Amniotic stem cell (primary cell): Measurements from ENCODE around the gene EPB41L2.
A peak's percentile ranks its signal among the peaks of the same experiment; 100 is the strongest.

Experiments used
- DNase-seq: peaks from one replicate; lab custom pipeline; 2025; lab: John Stamatoyannopoulos, UW

The EPB41L2 gene

DNA sequence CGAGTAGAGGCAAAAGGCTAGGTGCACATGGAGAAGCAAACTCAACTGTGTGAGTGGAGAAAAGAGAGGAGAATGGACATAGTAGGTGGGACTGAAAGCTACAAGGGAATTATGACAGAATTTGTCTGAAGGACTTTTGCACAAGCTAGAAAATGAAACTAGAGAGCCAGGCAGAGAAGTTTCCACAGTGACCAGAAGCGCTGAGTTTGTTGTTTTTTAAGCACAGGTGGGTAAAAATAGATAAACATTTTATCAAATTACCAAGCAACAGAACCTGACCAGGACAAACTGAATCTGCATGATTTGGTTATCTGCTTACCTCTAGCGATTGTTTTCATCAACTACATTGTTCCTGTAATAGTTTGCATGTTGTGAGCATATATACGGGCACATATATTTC is 197.3 kb downstream of the EPB41L2 start:
- no peak for DNase-seq

DNA sequence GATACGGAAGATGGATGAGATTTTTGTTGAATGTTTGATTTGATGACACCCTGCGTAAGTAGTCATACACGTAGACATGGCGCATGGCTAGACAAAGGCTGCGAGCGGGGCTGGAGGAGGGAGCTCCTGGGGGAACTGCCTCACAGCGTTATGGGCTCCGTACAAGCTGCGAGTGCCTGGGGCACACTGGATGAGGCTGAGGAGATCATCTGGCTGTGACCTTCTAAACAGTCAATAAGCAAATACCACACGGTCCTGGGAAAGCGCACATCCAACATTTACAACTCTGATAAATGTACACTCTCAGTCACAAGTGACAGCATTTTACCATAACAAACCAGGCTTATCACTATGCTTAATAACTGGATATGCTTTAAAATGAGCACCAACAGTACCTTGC is 198.7 kb downstream of the EPB41L2 start:
- no peak for DNase-seq

DNA sequence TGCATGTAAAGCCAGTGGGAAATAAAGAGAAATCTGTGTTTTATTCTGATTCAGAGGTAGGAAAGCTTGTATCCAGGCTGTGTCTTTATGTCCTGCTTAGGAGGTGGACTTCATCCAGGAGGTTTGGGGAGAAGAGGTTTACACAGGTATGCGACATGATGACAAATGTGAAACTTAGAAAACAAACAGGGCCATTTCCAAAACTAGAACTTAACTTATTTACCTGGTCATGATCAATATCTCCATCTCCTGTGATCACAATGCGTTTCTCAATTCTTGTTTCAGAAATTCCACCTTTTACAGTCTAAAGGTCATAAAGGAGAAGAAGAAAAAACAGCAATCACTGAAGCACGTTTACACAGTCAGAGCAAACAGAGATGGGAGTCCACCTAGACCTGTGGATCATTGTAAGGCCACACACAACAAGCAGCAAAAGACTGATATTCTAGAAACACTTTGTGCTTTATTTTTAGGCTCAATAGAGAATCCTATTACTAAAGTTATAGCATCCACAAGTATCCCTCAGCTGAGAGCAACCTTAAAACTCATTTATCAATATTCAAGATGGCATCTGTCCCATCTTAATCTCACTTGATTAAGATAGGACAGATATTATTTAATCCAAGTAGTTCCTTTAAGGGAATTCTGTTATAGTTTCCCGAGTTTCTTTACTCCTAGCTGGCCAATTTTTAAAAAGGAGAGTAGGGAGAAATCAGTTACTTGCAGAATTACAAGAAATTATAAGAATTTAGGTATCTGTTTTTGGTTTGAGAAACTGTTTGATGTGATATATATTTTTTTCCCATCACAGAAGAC is 199.4 kb downstream of the EPB41L2 start:
- DNase-seq: no peak

DNA sequence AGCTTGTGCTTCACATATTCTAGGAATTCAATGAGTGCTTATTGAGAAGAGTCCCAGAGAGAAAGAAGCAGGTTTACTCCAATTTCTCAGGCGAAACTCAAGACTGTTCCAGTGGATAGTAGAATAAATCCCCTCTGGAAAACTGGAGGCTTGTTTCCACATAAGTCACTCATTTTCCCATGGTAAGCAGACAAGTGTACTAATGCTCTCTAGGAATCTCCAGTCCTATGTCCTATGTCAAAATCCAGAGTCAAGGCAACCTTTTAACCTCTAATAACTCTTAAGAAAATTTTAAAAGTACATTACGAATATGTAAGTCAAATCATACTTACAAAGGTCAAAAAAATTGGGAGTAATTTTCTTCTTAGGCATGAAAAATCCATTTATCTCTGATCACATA is 200.7 kb downstream of the EPB41L2 start:
- no peak for DNase-seq

DNA sequence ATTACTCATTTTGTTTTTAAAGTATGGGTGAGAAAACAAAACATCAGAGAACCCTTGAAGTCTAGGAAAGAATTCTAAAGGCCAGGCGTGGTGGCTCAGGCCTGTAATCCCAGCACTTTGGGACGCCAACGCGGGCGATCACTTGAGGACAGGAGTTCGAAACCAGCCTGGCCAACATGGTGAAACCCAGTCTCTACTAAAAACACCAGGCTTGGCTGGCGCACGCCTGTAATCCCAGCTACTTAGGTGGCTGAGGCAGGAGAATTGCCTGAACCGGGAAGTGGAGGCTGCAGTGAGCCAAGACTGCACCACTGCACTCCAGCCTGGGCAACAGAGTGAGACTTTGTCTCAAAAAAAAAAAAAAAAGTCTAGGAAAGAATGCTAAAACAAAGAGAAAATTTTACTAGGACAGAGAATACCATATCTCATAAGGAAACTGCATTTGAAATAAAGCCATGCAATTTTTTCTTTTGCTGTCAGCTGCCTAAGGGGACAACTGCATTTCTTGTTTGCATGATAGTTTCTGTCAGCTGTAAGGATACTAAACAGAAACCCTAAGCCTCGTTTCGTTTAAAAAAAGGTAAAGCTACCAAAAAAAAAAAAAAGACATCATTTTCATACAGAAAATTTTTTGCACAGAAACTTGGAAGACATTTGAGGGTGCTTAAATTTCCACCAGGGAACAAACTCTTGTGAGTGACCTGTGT is 203.7 kb downstream of the EPB41L2 start:
- DNase-seq: no peak

DNA sequence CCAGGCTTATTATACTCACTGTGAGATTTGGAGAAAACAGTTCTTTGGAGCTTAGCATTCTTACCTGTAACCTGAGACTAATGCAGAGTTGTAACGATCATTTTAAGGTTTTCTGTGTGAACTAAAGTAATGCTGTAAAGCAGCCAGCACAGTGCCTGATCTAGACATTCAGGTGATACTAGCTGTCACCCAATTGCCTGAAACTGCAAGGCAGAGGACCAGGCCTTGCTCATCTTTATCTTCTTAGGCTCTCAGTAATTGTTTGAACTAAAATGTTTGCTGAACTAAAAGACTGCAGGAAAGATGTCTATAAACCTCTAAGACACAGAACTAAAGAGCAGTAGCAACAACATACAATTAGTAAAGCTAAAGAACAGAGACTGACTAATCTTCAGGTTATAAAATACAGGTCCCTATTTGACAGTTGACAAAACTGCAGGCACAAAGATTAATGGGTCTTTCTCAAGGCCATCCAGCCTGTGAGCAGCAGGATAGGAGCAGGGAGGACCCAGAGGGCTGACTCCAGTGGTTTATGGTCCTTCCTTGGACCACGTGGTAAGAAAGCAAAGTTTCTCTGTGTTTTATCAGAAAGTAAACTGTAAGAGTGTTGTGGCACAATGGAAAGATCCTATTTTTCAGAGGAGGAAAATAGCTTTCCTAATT is 204.4 kb downstream of the EPB41L2 start:
- no peak for DNase-seq

DNA sequence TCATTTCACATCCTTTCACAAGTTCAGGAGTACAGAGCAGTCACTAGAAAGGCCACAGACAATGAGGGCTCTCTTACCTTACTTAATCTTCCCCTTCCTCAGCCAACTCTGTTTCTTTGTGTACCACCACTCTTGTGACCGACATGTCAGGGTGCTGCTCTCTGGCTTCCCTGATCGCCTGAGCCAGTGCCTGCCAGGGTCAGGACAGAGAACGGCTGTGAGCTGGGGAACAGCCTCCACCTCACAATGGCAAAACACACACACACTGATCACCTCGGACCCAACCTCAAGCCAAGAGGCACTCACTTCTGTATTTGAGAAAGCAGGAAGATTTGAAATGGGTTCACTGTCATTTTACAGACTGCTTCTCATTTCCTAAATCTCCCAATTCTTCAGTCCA is 205.0 kb downstream of the EPB41L2 start:
- DNase-seq: no peak

DNA sequence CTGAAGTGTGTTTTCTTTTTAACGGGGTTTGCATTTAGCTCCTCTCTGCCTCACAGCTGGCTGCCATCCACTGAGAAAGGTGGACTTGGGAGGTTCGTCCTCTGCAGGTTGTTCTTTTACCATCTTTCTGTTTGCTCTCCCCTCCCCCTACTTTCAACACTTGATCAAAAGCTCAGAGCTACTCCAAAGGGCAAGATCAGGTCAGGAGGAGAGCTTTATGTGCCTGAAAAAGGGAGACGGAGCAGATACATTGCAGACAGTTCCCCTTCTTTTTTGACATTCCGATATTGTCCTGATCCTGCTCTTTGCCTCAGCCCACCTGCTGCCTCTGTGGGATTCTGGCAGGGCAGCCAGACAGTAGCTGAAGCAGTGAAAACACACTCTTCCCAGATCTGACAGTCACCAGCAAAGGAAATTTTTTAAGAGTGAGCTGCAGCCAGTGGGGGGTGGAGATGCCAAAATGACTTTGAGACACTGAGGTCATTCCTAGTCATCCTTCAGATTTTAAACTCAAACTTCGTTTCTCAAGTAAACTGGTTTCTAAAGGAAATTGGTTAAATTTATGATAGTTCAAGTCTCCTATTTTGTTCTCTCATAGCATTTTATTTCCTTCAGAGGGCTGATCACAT is 209.4 kb downstream of the EPB41L2 start:
- no peak for DNase-seq

DNA sequence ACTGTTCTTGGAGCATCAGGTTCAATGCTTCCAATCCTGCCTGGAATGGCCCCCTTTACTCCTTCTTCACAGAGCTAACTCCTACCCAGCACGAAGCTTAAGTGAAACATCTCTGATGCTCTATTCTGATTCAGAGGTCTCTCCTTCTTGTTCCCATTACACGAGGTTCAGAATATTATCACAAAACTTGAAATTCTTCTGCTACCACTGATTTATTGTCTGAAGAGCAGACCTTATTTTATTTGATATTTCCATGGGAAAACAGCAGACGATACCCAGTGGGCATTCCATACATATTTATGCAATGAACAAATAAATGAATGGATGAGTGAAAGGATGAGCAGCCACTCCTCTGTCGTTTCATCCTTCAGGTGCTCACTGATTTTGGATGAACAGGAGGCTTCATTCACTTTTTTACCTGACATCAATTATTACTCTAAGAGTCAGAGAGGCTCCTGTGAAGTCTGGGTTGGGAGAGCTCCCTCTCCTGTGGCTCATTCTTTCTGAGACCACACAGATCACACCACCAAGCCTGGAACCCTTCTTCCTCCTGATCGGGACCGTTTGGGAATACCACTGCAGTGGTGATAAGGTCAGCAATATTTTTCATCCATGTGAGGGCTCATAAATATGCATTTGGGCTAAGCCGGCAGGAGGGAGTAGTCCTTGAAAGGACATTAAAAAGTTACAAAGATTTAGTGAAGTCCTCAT is 210.0 kb downstream of the EPB41L2 start:
- DNase-seq: no peak

DNA sequence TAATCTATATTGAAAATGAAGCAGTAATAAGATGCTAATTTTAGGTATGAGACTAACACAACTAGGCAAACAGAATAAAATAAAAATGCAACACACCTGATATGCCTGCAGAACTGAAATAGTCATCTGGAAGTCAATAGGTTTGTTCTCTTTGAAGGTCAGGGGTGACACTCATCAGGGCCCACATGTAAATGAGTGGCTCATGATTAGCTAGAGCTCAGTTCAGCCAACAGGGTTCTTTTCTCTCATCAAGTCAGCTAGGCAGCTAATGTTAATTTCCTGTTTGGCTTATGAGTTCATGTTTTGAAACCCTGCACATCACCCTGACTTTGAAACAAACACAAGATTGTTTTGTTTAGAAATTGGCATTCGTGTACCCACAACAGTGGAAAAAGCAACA is 212.0 kb downstream of the EPB41L2 start:
- DNase-seq: no peak

DNA sequence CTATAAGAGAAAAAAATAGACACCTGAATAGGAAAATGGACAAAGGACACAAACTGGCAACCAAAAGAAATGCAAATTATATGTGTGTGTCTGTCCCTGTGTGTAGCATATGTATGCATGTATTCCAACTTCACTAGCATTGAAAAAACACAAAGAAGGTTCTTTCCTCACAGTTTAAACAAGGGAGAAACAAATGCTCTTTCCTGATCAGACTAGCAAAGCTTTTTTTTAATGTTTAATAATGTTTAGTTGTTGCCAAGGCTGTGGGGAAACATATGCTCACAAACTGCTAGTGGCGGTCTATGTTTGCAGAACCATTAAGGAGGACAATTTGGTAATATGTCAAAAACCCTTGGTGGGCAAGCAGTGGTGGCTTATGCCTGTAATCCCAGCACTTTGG is 213.5 kb downstream of the EPB41L2 start:
- DNase-seq: no peak

DNA sequence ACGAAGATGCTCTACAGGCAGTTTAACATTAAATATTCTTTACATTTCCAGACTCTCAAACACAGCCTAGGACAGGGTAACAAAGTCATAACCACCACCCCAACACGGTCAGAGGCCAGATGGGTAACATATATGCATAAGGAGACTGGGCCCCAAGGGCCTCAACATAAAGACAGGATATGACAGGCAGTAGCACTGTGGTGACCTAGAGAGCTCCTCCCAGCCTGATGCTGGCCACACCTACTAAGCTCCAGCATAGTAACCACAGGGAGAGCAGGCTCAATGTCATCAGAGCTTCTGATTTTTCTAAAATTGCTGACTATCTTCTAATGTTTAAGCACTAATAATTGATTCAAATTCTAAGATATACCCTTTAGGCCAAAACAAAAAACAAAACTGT is 214.1 kb downstream of the EPB41L2 start:
- no peak for DNase-seq

DNA sequence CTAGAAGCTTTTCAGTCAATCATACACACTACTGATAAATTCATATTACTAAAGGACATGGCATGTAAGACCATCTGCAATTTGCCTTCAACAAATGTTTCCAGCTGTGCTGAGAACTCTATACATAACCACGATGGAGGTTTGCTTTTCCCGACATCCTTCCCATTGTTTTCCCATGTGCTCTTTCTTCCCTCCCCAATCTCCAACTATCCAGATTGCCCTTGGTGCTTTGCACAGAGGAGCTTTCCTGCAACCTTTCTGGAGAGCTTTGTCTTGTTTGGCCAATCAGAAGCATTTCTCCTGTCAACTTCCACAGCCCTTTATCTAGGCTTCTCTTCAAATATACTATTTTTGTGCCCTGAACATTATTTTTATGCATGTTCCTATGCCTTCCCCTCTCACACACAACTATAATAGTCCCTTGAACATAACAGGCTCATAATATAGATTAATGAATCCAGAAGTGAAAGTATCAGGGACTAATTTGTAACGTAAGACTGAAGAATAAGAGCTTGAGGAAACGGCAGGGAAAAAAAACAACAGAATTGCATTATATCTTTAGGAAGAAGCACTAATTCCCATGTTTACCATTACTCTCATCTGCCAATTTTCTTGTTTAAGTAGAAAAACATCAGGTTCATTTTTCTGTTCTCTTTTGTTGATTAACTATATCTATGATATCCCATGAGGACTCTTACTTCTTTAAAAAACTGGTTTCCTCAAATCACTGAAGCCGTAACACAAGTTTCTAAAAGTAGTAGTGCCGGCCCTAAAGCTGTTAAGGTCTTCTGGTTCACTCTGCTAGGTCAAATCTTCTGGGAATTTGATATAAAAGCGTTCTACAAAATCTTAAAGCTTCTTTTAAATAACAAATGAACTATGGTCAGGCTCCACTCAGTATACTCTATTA is 215.8 kb downstream of the EPB41L2 start:
- no peak for DNase-seq

DNA sequence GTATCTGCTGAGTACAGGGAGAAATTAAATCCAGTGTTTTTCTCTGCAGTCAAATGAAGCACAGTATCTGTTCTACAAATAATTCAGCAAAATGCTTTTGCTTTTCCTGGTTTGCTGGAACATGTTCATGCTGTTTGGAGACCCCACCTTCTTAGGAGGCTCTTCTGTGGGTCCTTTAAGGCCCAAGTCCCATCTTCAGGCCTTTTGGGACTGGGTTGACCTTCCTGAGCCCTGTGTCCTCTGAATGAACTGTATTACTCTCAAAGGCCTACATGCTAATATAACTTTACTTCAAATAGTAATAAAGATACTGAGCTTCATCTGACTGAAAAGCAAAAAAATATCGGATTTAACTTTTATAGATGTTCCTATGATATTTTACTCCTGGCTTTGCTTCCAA is 216.5 kb downstream of the EPB41L2 start:
- DNase-seq: no peak

DNA sequence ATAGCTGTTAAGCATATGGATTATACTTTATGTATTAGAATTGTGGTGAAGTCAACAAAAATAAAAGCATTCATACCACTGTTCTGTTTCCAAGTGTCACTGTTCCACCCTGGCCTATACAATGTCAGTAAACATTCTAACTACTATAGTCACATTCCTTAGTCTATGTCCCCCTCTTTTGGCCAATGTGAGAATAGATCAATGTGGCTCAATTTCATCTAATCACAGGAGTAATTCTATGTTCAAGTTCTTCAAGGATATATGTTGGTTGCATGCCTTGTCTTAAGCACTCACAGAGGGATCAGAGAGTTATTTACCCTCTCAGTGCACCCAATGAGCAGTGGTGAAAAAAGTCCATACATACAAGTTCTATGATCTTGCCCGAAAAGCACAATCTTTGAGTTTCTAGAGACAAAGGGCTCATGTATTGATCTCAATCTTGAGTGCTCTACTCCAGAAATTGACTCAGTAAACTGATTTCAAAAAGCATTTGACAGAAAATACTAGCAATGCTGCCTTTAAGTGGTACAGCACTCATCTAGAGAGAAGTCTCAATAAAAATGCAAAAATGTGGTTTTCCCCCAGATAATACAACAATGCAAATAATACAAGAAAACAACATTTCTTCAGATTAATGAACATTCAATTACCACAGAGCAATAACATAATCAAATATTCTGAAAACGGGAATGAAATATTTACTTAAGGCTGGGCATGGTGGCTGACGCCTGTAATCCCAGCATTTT is 219.3 kb downstream of the EPB41L2 start:
- peak; percentile 9 for DNase-seq

DNA sequence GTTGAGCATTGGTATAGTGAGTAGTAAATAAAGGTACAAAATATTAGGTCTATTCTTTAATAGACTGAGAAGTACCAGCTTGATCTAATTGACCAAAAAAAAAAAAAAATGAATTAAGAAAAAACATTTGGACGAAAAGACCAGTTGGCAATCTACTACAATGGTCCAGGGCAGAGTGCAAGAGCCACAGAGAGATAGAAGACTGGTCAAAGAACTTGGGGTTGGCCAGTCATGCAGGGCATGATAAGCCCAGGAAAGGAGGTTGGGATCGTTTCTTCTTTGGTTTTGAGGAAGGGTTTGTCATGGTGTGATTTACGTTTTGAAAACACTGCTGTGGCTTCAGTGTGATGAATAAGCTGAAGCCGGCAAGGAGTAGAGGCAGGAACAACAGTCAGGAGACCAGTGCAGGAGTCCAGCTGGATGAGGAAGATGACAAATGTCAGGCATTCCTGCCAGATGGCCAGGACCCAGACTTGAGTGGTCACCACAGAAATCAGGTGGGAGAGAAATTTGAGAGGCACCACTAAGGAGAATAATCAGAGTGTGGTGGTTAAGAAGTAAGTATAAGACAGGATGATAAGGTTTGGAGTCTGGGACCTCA is 221.8 kb downstream of the EPB41L2 start:
- no peak for DNase-seq

DNA sequence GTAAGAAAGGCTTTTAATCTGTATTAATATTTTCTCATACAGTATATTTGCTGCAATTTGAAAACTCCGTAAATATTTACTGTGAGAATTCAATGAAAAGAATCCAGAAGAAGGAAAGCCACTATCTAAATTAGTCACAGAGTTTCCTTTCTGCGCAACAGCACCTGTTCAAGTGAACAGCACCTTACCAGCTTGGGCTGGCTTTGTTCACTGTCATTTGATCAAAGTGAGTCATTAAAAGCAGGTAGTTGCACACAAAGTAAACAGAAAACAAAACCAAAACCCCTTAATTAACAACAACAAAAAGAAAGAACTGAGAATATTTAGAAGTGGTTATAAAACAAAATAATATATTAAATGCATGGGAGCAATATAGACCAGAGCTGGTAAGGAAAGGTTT is 223.0 kb downstream of the EPB41L2 start:
- DNase-seq: no peak

DNA sequence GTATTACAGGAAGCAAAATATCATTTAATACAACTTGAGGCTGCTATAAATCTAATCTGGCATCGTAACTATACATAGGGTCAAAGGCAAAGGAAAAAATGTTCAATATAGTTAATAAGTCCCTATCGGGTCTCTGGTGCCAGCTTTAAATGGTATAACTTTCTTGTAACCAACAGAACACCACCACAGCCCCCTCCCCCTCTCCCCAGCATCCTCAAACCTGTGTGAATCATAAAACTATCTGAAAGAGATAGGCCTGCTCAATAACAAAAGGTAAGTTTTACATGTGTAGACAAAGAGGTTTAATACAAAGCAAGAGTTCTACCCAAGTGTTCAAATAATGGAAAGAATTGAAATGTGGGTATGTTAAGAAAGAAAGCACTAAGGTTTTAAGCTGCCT is 223.7 kb downstream of the EPB41L2 start:
- DNase-seq: no peak

DNA sequence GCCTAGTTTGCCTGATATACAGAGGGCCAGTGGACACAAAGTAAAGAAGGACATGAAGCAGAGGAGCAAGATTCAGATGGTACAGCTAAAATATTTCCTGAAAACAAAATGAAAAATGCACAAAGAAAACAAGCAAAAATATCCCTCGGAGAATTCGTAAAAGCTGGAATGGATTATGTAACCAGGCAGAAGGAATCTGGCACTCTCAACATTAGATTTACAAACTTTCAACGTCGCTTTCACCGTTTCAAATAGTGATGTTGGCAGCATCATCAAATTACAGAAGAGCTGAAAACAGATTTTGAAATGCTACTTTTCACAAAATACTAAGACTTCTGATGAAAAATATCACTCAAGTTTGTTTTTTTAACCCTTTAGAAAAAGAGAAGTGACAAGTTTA is 224.1 kb downstream of the EPB41L2 start:
- DNase-seq: no peak
